Progenitor cell of endocrine pancreas (in vitro differentiated cells): ENCODE measurements around the gene ZNF555. TPM values are rescaled to one million over a fixed set of nuclear protein-coding genes. Genes with fewer than 3 reads are reported as not detected.
A peak's percentile ranks its signal among the peaks of the same experiment; 100 is the strongest.

ENCODE experiments used
- DNase-seq: peaks from one replicate; pipeline ENCODE4 v3.0.0; 2021; ENCODE audit warnings: low spot score; ENCODE audit not compliant: unreplicated experiment
- H3K27ac Mint-ChIP-seq: 2 replicates; pipeline ENCODE4 v1.8.0; 2021; ENCODE audit warnings: mild to moderate bottlenecking, moderate library complexity, mixed read lengths
- H3K27me3 Mint-ChIP-seq: 2 replicates; pipeline ENCODE4 v1.8.0; 2021; ENCODE audit warnings: mixed read lengths
- H3K36me3 Mint-ChIP-seq: 2 replicates; pipeline ENCODE4 v1.8.0; 2022; ENCODE audit warnings: mixed read lengths; ENCODE audit not compliant: insufficient read depth
- H3K4me1 Mint-ChIP-seq: 2 replicates; pipeline ENCODE4 v1.8.0; 2021; ENCODE audit warnings: low read depth, mixed read lengths
- H3K4me3 Mint-ChIP-seq: 2 replicates; pipeline ENCODE4 v1.8.0; 2021; ENCODE audit warnings: low read depth, mild to moderate bottlenecking, moderate library complexity, mixed read lengths
- H3K9me3 Mint-ChIP-seq: 2 replicates; pipeline ENCODE4 v1.8.0; 2021; ENCODE audit warnings: low read depth, mixed read lengths
- total RNA-seq: library from RNA; stranded (reverse); gene quantifications from 2 replicates; pipeline ENCODE4 v1.2.1, GENCODE V29; 2021
- TF ChIP-seq, protein P1 (sequence below): fragments of 200-600 bp; sonication (generic); IDR thresholded peaks from one replicate; pipeline ENCODE4 v1.5.0; 2021; ENCODE audit warnings: antibody characterized with exemption, mild to moderate bottlenecking; ENCODE audit not compliant: unreplicated experiment

The ZNF555 gene
- total RNA-seq, 1 donor from 2014 or later = 13.7 TPM

- Mint-ChIP-seq H3K4me3 (no peak overlapping the region), H3K27me3 (no peaks in the 10 kb centered on the region), H3K4me1 (no peaks in the 10 kb centered on the region), H3K36me3 (peaks cover 16% of the 10 kb centered on the region), H3K9me3 (no peaks in the 10 kb centered on the region), H3K27ac (peak overlapping the region; percentile 29)
- no peak for DNase-seq
- TF ChIP-seq, protein P1, sequence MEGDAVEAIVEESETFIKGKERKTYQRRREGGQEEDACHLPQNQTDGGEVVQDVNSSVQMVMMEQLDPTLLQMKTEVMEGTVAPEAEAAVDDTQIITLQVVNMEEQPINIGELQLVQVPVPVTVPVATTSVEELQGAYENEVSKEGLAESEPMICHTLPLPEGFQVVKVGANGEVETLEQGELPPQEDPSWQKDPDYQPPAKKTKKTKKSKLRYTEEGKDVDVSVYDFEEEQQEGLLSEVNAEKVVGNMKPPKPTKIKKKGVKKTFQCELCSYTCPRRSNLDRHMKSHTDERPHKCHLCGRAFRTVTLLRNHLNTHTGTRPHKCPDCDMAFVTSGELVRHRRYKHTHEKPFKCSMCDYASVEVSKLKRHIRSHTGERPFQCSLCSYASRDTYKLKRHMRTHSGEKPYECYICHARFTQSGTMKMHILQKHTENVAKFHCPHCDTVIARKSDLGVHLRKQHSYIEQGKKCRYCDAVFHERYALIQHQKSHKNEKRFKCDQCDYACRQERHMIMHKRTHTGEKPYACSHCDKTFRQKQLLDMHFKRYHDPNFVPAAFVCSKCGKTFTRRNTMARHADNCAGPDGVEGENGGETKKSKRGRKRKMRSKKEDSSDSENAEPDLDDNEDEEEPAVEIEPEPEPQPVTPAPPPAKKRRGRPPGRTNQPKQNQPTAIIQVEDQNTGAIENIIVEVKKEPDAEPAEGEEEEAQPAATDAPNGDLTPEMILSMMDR = no peak
Measured at GRCh38 chr19:2795827-2796658, 45.2 kb upstream of the ZNF555 start.

GRCh38 chr19:2796659-2797266, 44.5 kb upstream of the ZNF555 start:
- Mint-ChIP-seq H3K9me3 (no peaks in the 10 kb centered on the region), H3K4me1 (no peaks in the 10 kb centered on the region), H3K4me3 (no peak overlapping the region), H3K27me3 (no peaks in the 10 kb centered on the region), H3K36me3 (peaks cover 16% of the 10 kb centered on the region), H3K27ac (no peak overlapping the region)
- TF ChIP-seq, protein P1 = no peak
- DNase-seq = no peak

- no peak for DNase-seq
- Mint-ChIP-seq H3K27ac (no peak overlapping the region), H3K36me3 (peaks cover 15% of the 10 kb centered on the region), H3K27me3 (no peaks in the 10 kb centered on the region), H3K9me3 (no peaks in the 10 kb centered on the region), H3K4me3 (no peak overlapping the region), H3K4me1 (no peaks in the 10 kb centered on the region)
- TF ChIP-seq, protein P1 = no peak
Measured at GRCh38 chr19:2797280-2797679, 44.0 kb upstream of the ZNF555 start.

- DNase-seq = no peak
- no peaks in the 10 kb centered on the region for H3K27me3 Mint-ChIP-seq
- no peaks in the 10 kb centered on the region for H3K4me1 Mint-ChIP-seq
- H3K36me3 Mint-ChIP-seq = peaks cover 21% of the 10 kb centered on the region
- no peak overlapping the region for H3K27ac Mint-ChIP-seq
- TF ChIP-seq, protein P1 = no peak
- H3K4me3 Mint-ChIP-seq = no peak overlapping the region
- no peaks in the 10 kb centered on the region for H3K9me3 Mint-ChIP-seq
Measured at GRCh38 chr19:2798158-2798685, 43.1 kb upstream of the ZNF555 start.

DNA sequence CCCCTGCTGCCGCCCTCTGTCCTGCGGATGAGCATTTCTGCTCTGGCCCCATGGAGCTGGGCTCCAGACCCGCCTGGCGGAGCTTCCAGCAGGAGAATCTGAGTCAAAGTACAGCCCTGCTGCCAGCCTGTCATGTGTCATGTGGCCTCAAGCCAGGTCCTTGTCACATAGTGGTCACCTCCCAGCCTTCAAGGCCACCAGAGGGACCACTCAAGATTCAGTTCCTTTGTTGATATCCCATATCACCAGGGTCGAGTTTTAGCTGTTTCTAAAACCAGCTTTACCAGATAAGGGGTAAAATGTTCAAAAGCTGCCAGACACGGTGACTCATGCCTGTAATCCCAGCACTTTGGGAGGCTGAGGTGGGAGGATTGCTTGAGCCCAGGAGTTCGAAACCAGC, 42.5 kb upstream of the ZNF555 start:
- H3K4me3 Mint-ChIP-seq = no peak overlapping the region
- no peaks in the 10 kb centered on the region for H3K9me3 Mint-ChIP-seq
- no peak for DNase-seq
- peaks cover 19% of the 10 kb centered on the region for H3K36me3 Mint-ChIP-seq
- H3K27me3 Mint-ChIP-seq = no peaks in the 10 kb centered on the region
- no peak overlapping the region for H3K27ac Mint-ChIP-seq
- TF ChIP-seq, protein P1 = no peak
- no peaks in the 10 kb centered on the region for H3K4me1 Mint-ChIP-seq
